GM12865 (cell line): Measurements from ENCODE around the gene ZNF609.

Source experiments
- DNase-seq: peaks from one replicate; pipeline ENCODE4 v3.0.0; 2010; ENCODE audit warnings: low read depth
- H3K4me3 ChIP-seq: 2 replicates; pipeline ENCODE4 v1.5.1; 2011; ENCODE audit warnings: mild to moderate bottlenecking, low read depth, low read length, control low read depth
- TF ChIP-seq, protein P1 (sequence below): IDR thresholded peaks from 2 replicates; pipeline ENCODE4 v1.5.1; 2011; ENCODE audit warnings: low read length, control low read depth, low read depth, inconsistent platforms; ENCODE audit not compliant: insufficient read depth; ENCODE audit errors: missing control alignments

Gene ZNF609

GRCh38 chr15:64430000-64430735, 30.2 kb upstream of the ZNF609 start:
- DNase-seq = peak; percentile 83
- TF ChIP-seq, protein P1, sequence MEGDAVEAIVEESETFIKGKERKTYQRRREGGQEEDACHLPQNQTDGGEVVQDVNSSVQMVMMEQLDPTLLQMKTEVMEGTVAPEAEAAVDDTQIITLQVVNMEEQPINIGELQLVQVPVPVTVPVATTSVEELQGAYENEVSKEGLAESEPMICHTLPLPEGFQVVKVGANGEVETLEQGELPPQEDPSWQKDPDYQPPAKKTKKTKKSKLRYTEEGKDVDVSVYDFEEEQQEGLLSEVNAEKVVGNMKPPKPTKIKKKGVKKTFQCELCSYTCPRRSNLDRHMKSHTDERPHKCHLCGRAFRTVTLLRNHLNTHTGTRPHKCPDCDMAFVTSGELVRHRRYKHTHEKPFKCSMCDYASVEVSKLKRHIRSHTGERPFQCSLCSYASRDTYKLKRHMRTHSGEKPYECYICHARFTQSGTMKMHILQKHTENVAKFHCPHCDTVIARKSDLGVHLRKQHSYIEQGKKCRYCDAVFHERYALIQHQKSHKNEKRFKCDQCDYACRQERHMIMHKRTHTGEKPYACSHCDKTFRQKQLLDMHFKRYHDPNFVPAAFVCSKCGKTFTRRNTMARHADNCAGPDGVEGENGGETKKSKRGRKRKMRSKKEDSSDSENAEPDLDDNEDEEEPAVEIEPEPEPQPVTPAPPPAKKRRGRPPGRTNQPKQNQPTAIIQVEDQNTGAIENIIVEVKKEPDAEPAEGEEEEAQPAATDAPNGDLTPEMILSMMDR = no peak
- H3K4me3 ChIP-seq = peak overlapping the region; percentile 20

GRCh38 chr15:64437982-64438381, 22.4 kb upstream of the ZNF609 start:
- H3K4me3 ChIP-seq = no peak overlapping the region
- DNase-seq = no peak

DNA sequence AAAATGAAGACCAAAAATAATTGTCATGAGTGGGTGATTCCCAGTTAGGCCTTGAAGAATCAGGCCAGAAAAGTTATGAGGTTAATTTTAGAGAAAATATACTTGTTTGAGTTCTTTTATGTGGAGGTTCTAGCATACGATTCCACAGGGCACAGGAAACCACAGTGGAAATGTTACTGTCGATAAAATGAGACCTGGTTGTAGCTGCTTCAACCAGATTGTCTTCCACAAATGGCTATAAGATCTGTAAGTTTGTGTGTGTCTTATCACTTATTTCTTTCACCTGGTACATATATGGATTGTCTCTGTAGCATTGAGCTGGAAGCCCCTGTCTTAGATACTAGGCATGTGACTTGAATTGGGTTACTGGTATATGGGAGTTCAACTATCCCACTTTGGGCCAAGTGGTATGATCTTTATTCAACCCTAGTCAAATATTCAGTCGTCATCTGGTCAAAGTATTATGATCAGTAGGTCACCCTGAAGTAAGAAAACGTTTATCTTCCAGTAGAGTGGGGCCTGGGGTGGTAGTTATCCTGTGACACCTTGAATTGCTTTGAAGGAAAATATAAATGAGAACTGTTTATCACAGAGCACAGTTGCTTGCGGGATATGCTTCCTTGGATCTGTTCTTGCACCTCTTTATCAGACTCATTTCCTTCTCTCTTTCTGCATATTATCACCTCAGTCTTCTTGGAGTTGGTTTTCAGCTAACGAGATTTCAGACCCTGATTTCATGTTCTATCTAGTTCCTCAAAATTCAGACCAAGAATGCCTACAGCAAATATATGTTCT, 21.5 kb upstream of the ZNF609 start:
- no peak for DNase-seq
- H3K4me3 ChIP-seq = no peak overlapping the region
- TF ChIP-seq, protein P1 = no peak

More at GRCh38 chr15:64437982-64438381, 22.4 kb upstream of the ZNF609 start:
- TF ChIP-seq, protein P1 = no peak

GRCh38 chr15:64441852-64442251, 18.5 kb upstream of the ZNF609 start:
- TF ChIP-seq, protein P1 = no peak
- no peak overlapping the region for H3K4me3 ChIP-seq
- no peak for DNase-seq

DNA sequence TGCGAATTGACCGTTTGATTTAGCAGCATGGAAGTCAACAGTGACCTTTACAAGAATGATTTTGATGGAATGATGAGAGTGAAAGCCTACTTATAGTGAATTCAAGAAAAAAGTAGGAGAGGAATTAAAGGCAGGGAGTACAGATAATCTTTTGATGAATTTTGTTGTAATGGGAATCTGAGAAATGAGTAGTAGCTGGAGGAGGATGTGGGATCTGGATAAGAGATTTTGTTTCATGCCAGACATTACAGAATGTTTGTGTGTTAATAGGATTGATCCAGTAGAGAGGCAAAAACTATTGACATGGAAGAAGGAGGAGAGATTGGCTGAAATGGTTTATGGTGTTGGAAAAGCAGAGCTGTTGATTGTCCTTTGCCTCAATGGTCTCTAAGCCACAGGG, 17.4 kb upstream of the ZNF609 start:
- DNase-seq = no peak
- TF ChIP-seq, protein P1 = no peak
- H3K4me3 ChIP-seq = no peak overlapping the region

- peak; percentile 83 for DNase-seq
- TF ChIP-seq, protein P1 = no peak
- H3K4me3 ChIP-seq = peak overlapping the region; percentile 15
Measured at GRCh38 chr15:64443747-64444621, 16.4 kb upstream of the ZNF609 start.
